Measurements from ENCODE around the gene RAB15. TPM values are rescaled to one million over a fixed set of nuclear protein-coding genes. Genes with fewer than 3 reads are reported as not detected.

The RAB15 gene
- total and polyA plus RNA-seq, 2 donors (not counting 3 experiments of a cell fraction or from before 2014, with no cell fraction given) = 24.9 to 33.3 TPM

GRCh38 chr14:64990296-64990695 is 18.2 kb upstream of the RAB15 start:
- Histone ChIP-seq H3K9me3 (replicated peaks; ENCODE audit: control insufficient read depth, insufficient read depth, low read length) (no peaks in the 10 kb centered on the region), H3K27me3 (ENCODE audit: control insufficient read depth in 2 of 2, insufficient read depth in 2 of 2, low read length in 2 of 2) (peaks cover 0 to 1% of the 10 kb centered on the region in 2 experiments), H3K4me1 (ENCODE audit: control insufficient read depth, extremely low read depth, insufficient read depth, low read length) (peaks cover 12% of the 10 kb centered on the region), H3K4me3 (replicated peaks in 1 of 3; ENCODE audit: insufficient read depth in 1 of 3, low read depth in 1 of 3, low read length in 3 of 3) (no peak overlapping the region), H3K4me2 (ENCODE audit: insufficient read depth, low read length) (no peak overlapping the region), H3K9ac (replicated peaks; ENCODE audit: extremely low read depth, insufficient read depth, low read length) (no peak overlapping the region), H3K79me2 (ENCODE audit: control insufficient read depth, insufficient read depth, low read length) (peaks cover 4% of the 10 kb centered on the region), H2AFZ (ENCODE audit: low read depth, low read length) (no peak overlapping the region), H3K27ac (ENCODE audit: insufficient read depth, low read depth, low read length) (no peak overlapping the region), H4K20me1 (replicated peaks; ENCODE audit: control insufficient read depth, extremely low read depth, insufficient read depth, low read length) (no peaks in the 10 kb centered on the region), H3K9me1 (replicated peaks; ENCODE audit: control insufficient read depth, extremely low read depth, insufficient read depth, low read length) (no peaks in the 10 kb centered on the region), H3K36me3 (ENCODE audit: control insufficient read depth in 2 of 2, extremely low read depth in 1 of 2, insufficient read depth in 2 of 2, low read length in 2 of 2) (no peaks in the 10 kb centered on the region)
- FAIRE-seq (no peak), DNase-seq (ENCODE audit: low read depth, low spot score) (no peak)
- intact Hi-C loops (cut with micrococcal nuclease) = no loop called here
- BruUV-seq (replicated peaks) = no TSS peak
- TF ChIP-seq POLR2A (IDR thresholded peaks at IDR 0.05; ENCODE audit: low read depth, low read length) = no peak
- no peak for TF ChIP-seq FOS (IDR thresholded peaks at IDR 0.05; ENCODE audit: borderline replicate concordance, insufficient read depth, low read length)
- TF ChIP-seq MYC (IDR thresholded peaks at IDR 0.05; ENCODE audit: low read depth, low read length) = no peak
- TF ChIP-seq GATA2 (IDR thresholded peaks at IDR 0.05; ENCODE audit: insufficient read depth, insufficient read length, low read depth, low read length) = no peak
- no peak for TF ChIP-seq CTCF (IDR thresholded peaks at IDR 0.05; ENCODE audit: extremely low read depth in 1 of 2, insufficient read depth in 1 of 2, low read depth in 1 of 2, low read length in 2 of 2)
- TF ChIP-seq MAX (IDR thresholded peaks at IDR 0.05; ENCODE audit: insufficient read depth, insufficient read length) = no peak
- no peak for TF ChIP-seq POLR2AphosphoS5 (IDR thresholded peaks at IDR 0.05; ENCODE audit: insufficient read depth, low read depth, low read length)
- no peak for TF ChIP-seq EZH2 (IDR thresholded peaks at IDR 0.05; ENCODE audit: borderline replicate concordance, low read depth, low read length, severe bottlenecking)
- no peak for TF ChIP-seq JUN (IDR thresholded peaks at IDR 0.05; ENCODE audit: borderline replicate concordance, insufficient read depth, insufficient read length, low read depth)
- ChIA-PET CTCF (interaction anchor here (7.3 kb wide), 1 partner anchor 31 kb away, joined by 109 read pairs; no protein-coding TSS in a partner anchor), POLR2A (no interaction called here)
- dilution Hi-C loops (cut with MboI; ENCODE audit: extremely low pct_ligation_motif_present, low sequenced_read_pairs) = no loop called here

Measured in endothelial cell of umbilical vein (primary cell).